Tibial artery (tissue), 4 donors: ENCODE measurements around the gene DDTL.

Source experiments
- DNase-seq, 2 donors: peaks; one replicate each; pipeline ENCODE4 v3.0.0-alpha.2; 2019
- H3K27ac ChIP-seq, 2 donors: fragments of 200-600 bp; sonication (generic) in 1 of 2; 1 replicate in 1 of 2; 2 replicates in 1 of 2; pipeline ENCODE4 v1.5.1; 2018 to 2019; ENCODE audit warnings: mild to moderate bottlenecking in 1 of 2
- H3K27me3 ChIP-seq, 2 donors: fragments of 200-600 bp; sonication (generic) in 1 of 2; one replicate each; pipeline versions ENCODE4 v1.5.1 to v1.6.0; 2016 to 2019
- H3K36me3 ChIP-seq, 3 donors: fragments of 200-600 bp; sonication (generic) in 2 of 3; one replicate each; pipeline ENCODE4 v1.5.1; 2016 to 2019; ENCODE audit warnings: mild to moderate bottlenecking in 2 of 3
- H3K4me1 ChIP-seq, 4 donors: fragments of 200-600 bp; sonication (generic) in 2 of 4; 1 replicate in 3 of 4; 2 replicates in 1 of 4; pipeline ENCODE4 v1.5.1; 2016 to 2019
- H3K4me3 ChIP-seq, 2 donors: fragments of 200-600 bp; sonication (generic) in 1 of 2; 1 replicate in 1 of 2; 2 replicates in 1 of 2; pipeline ENCODE4 v1.5.1; 2018 to 2019; ENCODE audit warnings: mild to moderate bottlenecking in 2 of 2
- H3K9me3 ChIP-seq, 3 donors: fragments of 200-600 bp; sonication (generic) in 1 of 3; one replicate each; pipeline ENCODE4 v1.5.1; 2016 to 2019
- CTCF ChIP-seq, 2 experiments: fragments of 200-600 bp in 1 of 2; fragments of 450-650 bp in 1 of 2; IDR thresholded peaks; one replicate each; pipeline ENCODE4 v1.5.1; 2017 to 2019; ENCODE audit warnings: antibody characterized with exemption in 2 of 2, mild to moderate bottlenecking in 1 of 2, moderate library complexity in 1 of 2
- intact Hi-C: fragments of 100-400 bp; cut with DNase I; formaldehyde crosslinking; loops from one replicate; pipeline ENCODE4 v1.15.0; 2023; ENCODE audit warnings: low total_unique reads

Gene DDTL

GRCh38 chr22:24008381-24009226, 41.9 kb downstream of the DDTL start:
- no peak for DNase-seq
- Histone ChIP-seq H3K27ac (no peak overlapping the region), H3K36me3 (no peaks in the 10 kb centered on the region), H3K9me3 (no peaks in the 10 kb centered on the region), H3K4me1 (peaks cover 0 to 35% (median 26%) of the 10 kb centered on the region in 4 donors), H3K27me3 (no peaks in the 10 kb centered on the region), H3K4me3 (no peak overlapping the region)
- intact Hi-C loops = no loop called here
- TF ChIP-seq CTCF (IDR thresholded peaks at IDR 0.05) = no peak

- intact Hi-C loops = loop anchor here (5.0 kb wide), 1 partner anchor 48 kb away; no protein-coding TSS in a partner anchor
- no peak for TF ChIP-seq CTCF (IDR thresholded peaks at IDR 0.05)
- no peak for DNase-seq
These were observed 42.7 kb downstream of the DDTL start for GRCh38 chr22:24009227-24010017.

GRCh38 chr22:24010018-24010391, 43.3 kb downstream of the DDTL start:
- no peaks in the 10 kb centered on the region for H3K9me3 ChIP-seq
- H3K4me1 ChIP-seq = peaks cover 0 to 33% (median 24%) of the 10 kb centered on the region in 4 donors
- H3K27ac ChIP-seq = no peak overlapping the region
- no peak overlapping the region for H3K4me3 ChIP-seq
- H3K36me3 ChIP-seq = no peaks in the 10 kb centered on the region
- no peak for TF ChIP-seq CTCF (IDR thresholded peaks at IDR 0.05)
- no peaks in the 10 kb centered on the region for H3K27me3 ChIP-seq
- no peak for DNase-seq
- intact Hi-C loops = loop anchor here (5.0 kb wide), 1 partner anchor 47 kb away; no protein-coding TSS in a partner anchor

More at GRCh38 chr22:24009227-24010017, 42.7 kb downstream of the DDTL start:
- Histone ChIP-seq H3K4me1 (peaks cover 0 to 35% (median 26%) of the 10 kb centered on the region in 4 donors), H3K27me3 (no peaks in the 10 kb centered on the region), H3K27ac (no peak overlapping the region), H3K36me3 (no peaks in the 10 kb centered on the region), H3K4me3 (no peak overlapping the region), H3K9me3 (no peaks in the 10 kb centered on the region)

GRCh38 chr22:24011735-24012068, 45.0 kb downstream of the DDTL start:
- intact Hi-C loops = loop anchor here (5.0 kb wide), 1 partner anchor 46 kb away; no protein-coding TSS in a partner anchor
- peaks cover 0 to 19% (median 14%) of the 10 kb centered on the region in 4 donors for H3K4me1 ChIP-seq
- peak overlapping the region; percentile 93 to 94 for H3K4me3 ChIP-seq
- H3K9me3 ChIP-seq = no peaks in the 10 kb centered on the region
- no peaks in the 10 kb centered on the region for H3K36me3 ChIP-seq
- no peaks in the 10 kb centered on the region for H3K27me3 ChIP-seq
- no peak for TF ChIP-seq CTCF (IDR thresholded peaks at IDR 0.05)
- DNase-seq = no peak
- H3K27ac ChIP-seq = peak overlapping the region; percentile 84 to 87

GRCh38 chr22:24016156-24016555, 49.5 kb downstream of the DDTL start:
- Histone ChIP-seq H3K4me3 (no peak overlapping the region), H3K27me3 (no peaks in the 10 kb centered on the region), H3K36me3 (no peaks in the 10 kb centered on the region), H3K27ac (no peak overlapping the region), H3K9me3 (no peaks in the 10 kb centered on the region), H3K4me1 (peaks cover 0 to 19% (median 12%) of the 10 kb centered on the region in 4 donors)
- intact Hi-C loops = no loop called here
- TF ChIP-seq CTCF (IDR thresholded peaks at IDR 0.05) = no peak
- DNase-seq = no peak
